Mesothelial cell of epicardium (in vitro differentiated cells): Measurements from ENCODE around the gene MTHFD1. TPM values are rescaled to one million over a fixed set of nuclear protein-coding genes. Genes with fewer than 3 reads are reported as not detected.

Source experiments
- DNase-seq, 2 experiments: peaks; one replicate each; pipeline ENCODE4 v3.0.0; 2021; ENCODE audit warnings: low spot score in 2 of 2; ENCODE audit not compliant: unreplicated experiment in 2 of 2
- H3K27ac Mint-ChIP-seq: 2 replicates; pipeline ENCODE4 v1.8.0; 2021; ENCODE audit warnings: mixed read lengths
- H3K27me3 Mint-ChIP-seq: 2 replicates; pipeline ENCODE4 v1.8.0; 2021; ENCODE audit warnings: low read depth, mixed read lengths
- H3K36me3 Mint-ChIP-seq: 2 replicates; pipeline ENCODE4 v1.8.0; 2021; ENCODE audit warnings: mixed read lengths
- H3K4me1 Mint-ChIP-seq: 2 replicates; pipeline ENCODE4 v1.8.0; 2021; ENCODE audit warnings: mixed read lengths
- H3K4me3 Mint-ChIP-seq: 2 replicates; pipeline ENCODE4 v1.8.0; 2021; ENCODE audit warnings: mild to moderate bottlenecking, moderate library complexity, mixed read lengths
- H3K9me3 Mint-ChIP-seq: 2 replicates; pipeline ENCODE4 v1.8.0; 2021; ENCODE audit warnings: mixed read lengths
- CTCF ChIP-seq: fragments of 200-600 bp; sonication (generic); IDR thresholded peaks from one replicate; pipeline ENCODE4 v1.5.0; 2021; ENCODE audit warnings: antibody characterized with exemption; ENCODE audit not compliant: unreplicated experiment
- total RNA-seq: library from RNA; stranded (reverse); gene quantifications from 3 replicates; pipeline ENCODE4 v1.2.1, GENCODE V29; 2021

MTHFD1 gene
- total RNA-seq, 1 donor from 2014 or later: 43.3 TPM

GRCh38 chr14:64493455-64493854, 105.3 kb downstream of the MTHFD1 start:
- TF ChIP-seq CTCF: no peak
- Mint-ChIP-seq H3K36me3 (peaks cover 11% of the 10 kb centered on the region), H3K27me3 (no peaks in the 10 kb centered on the region), H3K9me3 (no peaks in the 10 kb centered on the region), H3K4me3 (no peak overlapping the region), H3K4me1 (peaks cover 13% of the 10 kb centered on the region), H3K27ac (peak overlapping the region; percentile 18)
- DNase-seq: no peak

GRCh38 chr14:64495252-64495651, 107.1 kb downstream of the MTHFD1 start:
- no peak for TF ChIP-seq CTCF
- H3K27me3 Mint-ChIP-seq: no peaks in the 10 kb centered on the region
- H3K36me3 Mint-ChIP-seq: peaks cover 8% of the 10 kb centered on the region
- no peak for DNase-seq
- peak overlapping the region; percentile 39 for H3K27ac Mint-ChIP-seq
- H3K4me3 Mint-ChIP-seq: no peak overlapping the region
- no peaks in the 10 kb centered on the region for H3K9me3 Mint-ChIP-seq
- H3K4me1 Mint-ChIP-seq: peaks cover 21% of the 10 kb centered on the region

DNA sequence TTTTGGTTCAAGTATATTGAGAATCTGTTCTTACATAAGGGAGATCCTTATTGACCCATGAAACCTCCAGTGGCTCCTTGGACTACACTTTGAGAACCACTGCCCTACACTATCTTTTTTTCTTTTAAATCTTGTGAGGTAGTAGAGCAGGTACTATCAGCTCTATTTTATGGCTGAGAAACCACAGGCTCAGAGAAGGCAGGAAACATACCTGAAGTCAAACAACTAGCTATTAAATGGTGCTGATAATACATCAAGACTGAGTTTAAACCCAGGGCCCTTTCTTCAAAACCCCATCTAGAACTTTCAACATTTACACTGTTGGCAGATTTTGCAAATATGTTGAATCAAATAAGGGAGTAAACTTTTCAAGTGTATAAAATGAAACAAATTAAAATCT, 108.6 kb downstream of the MTHFD1 start:
- no peak for TF ChIP-seq CTCF
- no peaks in the 10 kb centered on the region for H3K27me3 Mint-ChIP-seq
- no peaks in the 10 kb centered on the region for H3K9me3 Mint-ChIP-seq
- H3K36me3 Mint-ChIP-seq: peaks cover 8% of the 10 kb centered on the region
- H3K4me1 Mint-ChIP-seq: peaks cover 28% of the 10 kb centered on the region
- peak overlapping the region; percentile 67 for H3K27ac Mint-ChIP-seq
- no peak for DNase-seq
- H3K4me3 Mint-ChIP-seq: no peak overlapping the region

DNA sequence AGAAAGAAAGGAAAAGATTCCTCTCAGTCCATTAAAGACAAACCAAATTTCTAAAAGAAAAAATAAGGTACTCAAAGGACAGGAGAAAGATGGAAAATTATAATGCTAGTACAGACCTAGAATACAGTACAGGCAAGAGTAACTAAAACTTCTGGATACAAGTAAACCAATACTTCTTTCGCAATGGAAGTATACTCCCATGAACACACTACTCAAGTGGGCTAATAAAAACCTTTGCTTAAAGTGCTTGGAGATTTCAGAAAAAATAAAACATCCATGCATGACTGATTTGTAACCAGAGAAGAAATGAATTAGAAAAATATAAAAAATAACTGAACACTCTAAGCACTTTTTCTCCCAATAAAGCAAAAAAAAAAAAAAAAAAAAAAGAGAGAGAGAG, 111.9 kb downstream of the MTHFD1 start:
- TF ChIP-seq CTCF: no peak
- DNase-seq: no peak
- peak overlapping the region; percentile 70 for H3K27ac Mint-ChIP-seq
- H3K9me3 Mint-ChIP-seq: no peaks in the 10 kb centered on the region
- peaks cover 33% of the 10 kb centered on the region for H3K4me1 Mint-ChIP-seq
- no peak overlapping the region for H3K4me3 Mint-ChIP-seq
- peaks cover 4% of the 10 kb centered on the region for H3K36me3 Mint-ChIP-seq
- no peaks in the 10 kb centered on the region for H3K27me3 Mint-ChIP-seq

GRCh38 chr14:64501411-64502171, 113.4 kb downstream of the MTHFD1 start:
- peaks cover 45% of the 10 kb centered on the region for H3K4me1 Mint-ChIP-seq
- no peaks in the 10 kb centered on the region for H3K9me3 Mint-ChIP-seq
- DNase-seq: peak in 1 of 2 experiments; percentile 49
- H3K4me3 Mint-ChIP-seq: peak overlapping the region; percentile 81
- H3K36me3 Mint-ChIP-seq: no peaks in the 10 kb centered on the region
- no peaks in the 10 kb centered on the region for H3K27me3 Mint-ChIP-seq
- H3K27ac Mint-ChIP-seq: peak overlapping the region; percentile 97
- no peak for TF ChIP-seq CTCF

DNA sequence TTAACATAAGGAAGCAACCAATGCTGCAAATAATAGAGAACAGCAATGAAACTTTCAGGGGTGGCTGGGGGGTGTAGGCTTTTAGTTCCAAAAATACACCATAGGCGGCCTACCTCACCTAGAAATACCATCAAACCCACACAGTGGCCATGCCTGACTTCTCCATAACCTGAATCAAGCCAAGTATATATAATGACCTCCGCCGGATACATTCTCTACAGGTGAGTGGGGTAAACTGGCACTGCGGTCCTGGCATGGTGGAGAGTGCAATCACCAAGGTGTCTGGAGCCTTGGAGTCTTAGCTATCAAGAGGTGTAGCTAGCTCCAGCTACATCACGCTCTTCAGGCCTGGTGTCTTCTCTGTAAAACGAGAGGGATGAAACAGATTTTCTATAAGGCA, 114.3 kb downstream of the MTHFD1 start:
- no peak for DNase-seq
- Mint-ChIP-seq H3K36me3 (no peaks in the 10 kb centered on the region), H3K27me3 (no peaks in the 10 kb centered on the region), H3K27ac (peak overlapping the region; percentile 97), H3K4me1 (peaks cover 48% of the 10 kb centered on the region), H3K9me3 (no peaks in the 10 kb centered on the region), H3K4me3 (peak overlapping the region; percentile 81)
- TF ChIP-seq CTCF: no peak
